ENCODE data around the gene APAF1.

DNA sequence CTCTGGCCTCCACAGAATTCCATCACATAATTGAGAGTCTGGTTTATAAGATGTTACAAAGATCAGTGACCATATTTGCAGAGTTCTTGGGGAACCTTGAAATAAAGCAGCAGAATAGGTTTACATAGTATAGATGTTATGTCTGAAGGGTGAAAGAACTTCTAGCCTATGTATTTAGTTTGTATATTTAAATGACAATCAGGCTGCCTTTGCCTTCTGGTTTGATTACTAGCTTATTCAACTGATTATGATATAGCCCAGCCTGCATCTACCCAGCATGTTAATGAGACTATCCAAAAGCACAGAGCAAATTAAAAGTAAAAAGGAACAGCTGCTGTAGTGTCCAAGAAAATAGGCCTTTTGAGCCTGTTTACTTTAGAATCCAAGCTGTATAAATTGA lies 85.3 kb downstream of the APAF1 start:
- TF ChIP-seq, protein P1, sequence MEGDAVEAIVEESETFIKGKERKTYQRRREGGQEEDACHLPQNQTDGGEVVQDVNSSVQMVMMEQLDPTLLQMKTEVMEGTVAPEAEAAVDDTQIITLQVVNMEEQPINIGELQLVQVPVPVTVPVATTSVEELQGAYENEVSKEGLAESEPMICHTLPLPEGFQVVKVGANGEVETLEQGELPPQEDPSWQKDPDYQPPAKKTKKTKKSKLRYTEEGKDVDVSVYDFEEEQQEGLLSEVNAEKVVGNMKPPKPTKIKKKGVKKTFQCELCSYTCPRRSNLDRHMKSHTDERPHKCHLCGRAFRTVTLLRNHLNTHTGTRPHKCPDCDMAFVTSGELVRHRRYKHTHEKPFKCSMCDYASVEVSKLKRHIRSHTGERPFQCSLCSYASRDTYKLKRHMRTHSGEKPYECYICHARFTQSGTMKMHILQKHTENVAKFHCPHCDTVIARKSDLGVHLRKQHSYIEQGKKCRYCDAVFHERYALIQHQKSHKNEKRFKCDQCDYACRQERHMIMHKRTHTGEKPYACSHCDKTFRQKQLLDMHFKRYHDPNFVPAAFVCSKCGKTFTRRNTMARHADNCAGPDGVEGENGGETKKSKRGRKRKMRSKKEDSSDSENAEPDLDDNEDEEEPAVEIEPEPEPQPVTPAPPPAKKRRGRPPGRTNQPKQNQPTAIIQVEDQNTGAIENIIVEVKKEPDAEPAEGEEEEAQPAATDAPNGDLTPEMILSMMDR (conservative IDR thresholded peaks at IDR 0.05; ENCODE audit: low read depth, low read length) = no peak
- no peak for TF ChIP-seq EZH2phosphoT487 (IDR thresholded peaks at IDR 0.05; ENCODE audit: borderline replicate concordance, low read length)
